ENCODE results near the gene EZH1. TPM values are rescaled to one million over a fixed set of nuclear protein-coding genes. Genes with fewer than 3 reads are reported as not detected.
"Not testable (repeated sequence)": the region's sequence is repeated elsewhere in the genome, so short reads cannot be mapped to it uniquely, and the experiment has no call there.

The EZH1 gene
- total and polyA plus RNA-seq, 4 donors: 28.7 to 53.5 (median 42.8) TPM

DNA sequence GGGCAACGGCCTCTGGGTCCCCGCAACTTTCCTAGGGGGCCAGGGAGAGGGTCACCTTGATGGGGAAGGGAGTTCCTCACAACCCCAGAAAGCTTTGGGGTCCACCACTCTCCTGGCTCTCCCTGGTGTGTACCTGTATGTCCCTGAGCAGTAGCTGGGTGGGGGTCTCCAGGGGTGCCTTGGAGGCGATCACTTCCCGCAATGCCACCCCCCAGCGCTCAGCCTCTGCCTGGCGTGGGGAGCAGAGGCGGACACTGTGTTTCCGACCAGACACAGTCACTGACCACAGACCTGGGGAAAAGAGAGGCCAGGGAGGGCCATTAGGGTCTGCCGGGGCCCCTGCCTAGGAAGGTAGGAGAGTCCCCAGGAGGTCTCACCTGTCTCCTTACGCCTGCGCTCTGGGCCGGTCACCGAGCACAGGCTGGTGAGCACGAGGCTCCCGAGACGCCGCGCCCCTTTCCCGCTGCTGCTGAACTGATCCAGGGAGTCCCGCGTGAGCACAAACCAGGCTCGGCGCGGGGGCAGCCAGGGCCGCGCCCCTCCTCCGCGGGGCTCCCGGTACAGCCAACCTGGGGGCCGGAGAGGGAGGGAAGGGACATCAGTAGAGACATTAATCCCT lies 71.5 kb downstream of the EZH1 start:
- H3K36me3 ChIP-seq (ENCODE audit: control insufficient read depth, insufficient read depth, low read length): peaks cover 54% of the 10 kb centered on the region
- H3K4me3 ChIP-seq (ENCODE audit: low read depth, low read length): no peak overlapping the region
- no peak for DNase-seq (ENCODE audit: low read depth in 4 of 6, low spot score in 6 of 6)
- no peak overlapping the region for H3K27ac ChIP-seq (ENCODE audit: low read depth, low read length)
- peaks cover 50% of the 10 kb centered on the region for H3K27me3 ChIP-seq (ENCODE audit: control insufficient read depth, insufficient read depth, low read length)
- 42% methylated on average over 29 of the region's 30 CpGs for WGBS (ENCODE audit: insufficient coverage)
- H3K9me3 ChIP-seq (ENCODE audit: control insufficient read depth, insufficient read depth, low read length): no peaks in the 10 kb centered on the region
- H3K4me1 ChIP-seq (ENCODE audit: control insufficient read depth, insufficient read depth, low read length): peaks cover 60% of the 10 kb centered on the region

DNA sequence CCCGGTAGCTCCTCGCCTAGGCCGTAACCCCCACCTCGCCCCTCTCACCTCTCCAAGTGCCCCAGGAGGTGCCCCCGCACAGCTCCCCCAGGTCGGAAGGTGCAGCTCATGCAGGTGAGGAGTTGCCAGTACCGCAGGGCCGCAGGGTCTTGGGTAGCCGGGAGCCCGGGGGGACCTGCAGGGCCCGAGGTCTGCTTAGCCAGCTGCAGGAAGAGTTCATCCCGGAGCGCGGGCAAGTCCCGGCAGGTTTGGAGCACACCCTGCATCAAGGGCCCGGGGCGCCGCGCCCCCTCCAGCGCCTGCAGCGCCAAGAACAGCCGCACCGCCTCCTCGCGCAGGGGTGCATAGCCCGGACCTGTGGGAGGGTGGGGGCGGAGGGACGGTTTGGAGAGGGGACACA lies 72.8 kb downstream of the EZH1 start:
- Histone ChIP-seq H3K36me3 (ENCODE audit: control insufficient read depth, insufficient read depth, low read length) (peaks cover 67% of the 10 kb centered on the region), H3K27me3 (ENCODE audit: control insufficient read depth, insufficient read depth, low read length) (peaks cover 50% of the 10 kb centered on the region), H3K9me3 (ENCODE audit: control insufficient read depth, insufficient read depth, low read length) (no peaks in the 10 kb centered on the region), H3K27ac (ENCODE audit: low read depth, low read length) (no peak overlapping the region), H3K4me3 (ENCODE audit: low read depth, low read length) (no peak overlapping the region), H3K4me1 (ENCODE audit: control insufficient read depth, insufficient read depth, low read length) (peaks cover 59% of the 10 kb centered on the region)
- DNase-seq (ENCODE audit: low read depth in 4 of 6, low spot score in 6 of 6): peak in 1 of 6 donors; percentile 1
- 62% methylated on average over 28 of the region's 28 CpGs for WGBS (ENCODE audit: insufficient coverage)

DNA sequence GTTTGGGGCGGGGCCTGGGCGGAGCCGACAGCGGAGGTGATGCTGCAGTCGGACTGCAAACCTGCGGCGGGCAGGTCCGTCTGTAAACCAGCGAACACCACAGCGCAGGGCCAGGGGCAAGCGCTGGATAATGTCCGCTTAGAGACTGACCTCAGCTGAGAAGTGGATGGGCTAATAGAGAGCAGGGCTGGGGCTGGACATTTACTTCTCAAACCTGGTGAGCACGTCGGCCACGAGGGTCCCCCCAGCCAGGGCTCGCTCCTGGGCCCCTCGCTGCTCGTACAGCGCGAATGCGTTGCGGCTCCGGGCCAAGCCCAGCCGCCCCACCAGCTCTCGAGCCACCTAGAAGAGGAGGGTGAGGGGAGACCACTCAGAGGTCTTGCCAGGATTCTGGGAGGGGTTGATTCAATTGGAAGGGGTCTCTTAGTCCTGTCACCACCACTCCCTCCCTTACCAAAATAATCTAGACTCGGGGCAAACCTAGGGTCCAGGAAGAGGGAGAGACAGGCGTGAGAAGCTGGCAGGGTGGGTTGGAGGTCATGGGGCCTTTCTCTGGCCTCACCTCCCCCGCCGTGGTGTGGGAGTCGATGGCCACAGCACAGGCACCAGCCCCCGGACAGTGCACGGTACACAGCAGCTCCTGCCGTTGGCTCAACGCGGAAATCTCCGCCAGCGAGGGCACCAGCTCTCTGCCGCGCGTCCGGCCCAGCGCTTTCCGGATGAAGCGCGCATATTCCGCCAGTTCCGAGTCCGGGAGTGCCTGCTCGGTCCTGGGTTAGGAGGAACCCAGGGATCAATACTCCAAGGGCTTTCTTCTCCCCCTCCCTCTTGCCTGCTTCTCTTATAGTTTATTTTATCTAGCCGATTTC lies 73.8 kb downstream of the EZH1 start:
- Histone ChIP-seq H3K27ac (ENCODE audit: low read depth, low read length) (no peak overlapping the region), H3K36me3 (ENCODE audit: control insufficient read depth, insufficient read depth, low read length) (peaks cover 76% of the 10 kb centered on the region)

DNA sequence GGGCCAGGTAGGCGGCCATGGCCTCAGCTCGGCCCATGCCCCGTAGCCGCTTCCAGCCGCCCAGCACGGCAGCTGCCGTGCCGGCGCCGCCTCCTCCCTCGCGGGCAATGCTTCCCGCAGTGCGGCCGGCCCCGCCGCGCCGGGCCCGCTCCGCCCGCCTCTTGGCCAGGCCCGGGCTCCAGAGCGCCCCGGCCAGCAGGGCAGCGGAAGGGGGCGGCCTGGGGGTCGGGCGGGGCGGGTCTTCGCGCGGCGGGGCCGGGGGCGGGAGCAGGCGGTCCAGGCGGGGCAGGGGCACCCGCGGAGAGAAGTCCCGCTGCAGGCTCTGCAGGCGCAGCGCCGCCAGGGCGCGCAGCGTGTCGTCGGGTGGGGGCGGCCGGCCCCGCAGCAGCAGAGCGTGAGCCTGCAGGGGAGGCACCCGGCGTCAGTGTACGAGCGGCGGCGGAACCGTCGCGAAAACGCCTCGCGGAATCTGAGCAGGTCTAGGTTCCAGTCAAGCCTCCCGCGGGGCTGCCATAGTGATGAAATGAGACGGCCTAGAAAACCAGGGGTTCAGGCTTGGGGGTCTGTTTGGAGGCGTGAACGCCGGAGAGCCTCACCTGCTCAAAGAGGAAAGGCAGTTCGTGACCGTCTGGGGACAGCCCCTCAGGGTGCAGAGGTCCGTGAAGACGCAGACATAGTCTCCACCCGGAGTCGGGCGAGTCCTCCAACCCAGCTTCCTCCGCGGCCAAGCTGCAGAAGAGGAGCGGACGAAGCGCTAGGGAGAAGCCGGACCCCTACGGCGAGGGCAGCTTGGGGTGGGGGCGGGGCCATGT lies 74.7 kb downstream of the EZH1 start:
- DNase-seq (ENCODE audit: low read depth in 4 of 6, low spot score in 6 of 6): peak in 1 of 6 donors; percentile 12
- no peaks in the 10 kb centered on the region for H3K9me3 ChIP-seq (ENCODE audit: control insufficient read depth, insufficient read depth, low read length)
- 30% methylated on average over 85 of the region's 87 CpGs for WGBS (ENCODE audit: insufficient coverage)
- peaks cover 43% of the 10 kb centered on the region for H3K4me1 ChIP-seq (ENCODE audit: control insufficient read depth, insufficient read depth, low read length)
- H3K4me3 ChIP-seq (ENCODE audit: low read depth, low read length): no peak overlapping the region
- H3K36me3 ChIP-seq (ENCODE audit: control insufficient read depth, insufficient read depth, low read length): peaks cover 85% of the 10 kb centered on the region
- no peak overlapping the region for H3K27ac ChIP-seq (ENCODE audit: low read depth, low read length)
- peaks cover 39% of the 10 kb centered on the region for H3K27me3 ChIP-seq (ENCODE audit: control insufficient read depth, insufficient read depth, low read length)

More for the DNA sequence above, 73.8 kb downstream of the EZH1 start:
- no peak for DNase-seq (ENCODE audit: low read depth in 4 of 6, low spot score in 6 of 6)
- WGBS (ENCODE audit: insufficient coverage): 63% methylated on average over 39 of the region's 50 CpGs
- no peaks in the 10 kb centered on the region for H3K9me3 ChIP-seq (ENCODE audit: control insufficient read depth, insufficient read depth, low read length)
- no peak overlapping the region for H3K4me3 ChIP-seq (ENCODE audit: low read depth, low read length)
- peaks cover 52% of the 10 kb centered on the region for H3K4me1 ChIP-seq (ENCODE audit: control insufficient read depth, insufficient read depth, low read length)
- peaks cover 45% of the 10 kb centered on the region for H3K27me3 ChIP-seq (ENCODE audit: control insufficient read depth, insufficient read depth, low read length)

DNA sequence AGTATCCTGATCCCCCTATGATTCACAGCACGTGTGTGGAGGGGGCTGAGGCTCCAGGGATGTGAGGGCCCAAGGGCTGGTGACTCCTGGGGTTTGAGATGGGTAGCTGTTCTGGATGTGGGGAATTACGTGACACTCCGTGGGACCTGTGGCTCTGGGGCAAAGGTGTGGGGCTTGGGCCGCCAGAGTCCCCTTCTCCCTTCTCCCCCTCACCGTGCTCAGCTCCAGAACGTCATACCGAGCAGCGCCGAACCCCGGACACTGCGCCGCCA lies 75.2 kb downstream of the EZH1 start:
- Histone ChIP-seq H3K4me3 (ENCODE audit: low read depth, low read length) (no peak overlapping the region), H3K9me3 (ENCODE audit: control insufficient read depth, insufficient read depth, low read length) (no peaks in the 10 kb centered on the region), H3K36me3 (ENCODE audit: control insufficient read depth, insufficient read depth, low read length) (peaks cover 83% of the 10 kb centered on the region), H3K27me3 (ENCODE audit: control insufficient read depth, insufficient read depth, low read length) (peaks cover 35% of the 10 kb centered on the region), H3K27ac (ENCODE audit: low read depth, low read length) (no peak overlapping the region), H3K4me1 (ENCODE audit: control insufficient read depth, insufficient read depth, low read length) (peaks cover 38% of the 10 kb centered on the region)
- DNase-seq (ENCODE audit: low read depth in 4 of 6, low spot score in 6 of 6): no peak
- WGBS (ENCODE audit: insufficient coverage): 44% methylated on average over 11 of the region's 12 CpGs

DNA sequence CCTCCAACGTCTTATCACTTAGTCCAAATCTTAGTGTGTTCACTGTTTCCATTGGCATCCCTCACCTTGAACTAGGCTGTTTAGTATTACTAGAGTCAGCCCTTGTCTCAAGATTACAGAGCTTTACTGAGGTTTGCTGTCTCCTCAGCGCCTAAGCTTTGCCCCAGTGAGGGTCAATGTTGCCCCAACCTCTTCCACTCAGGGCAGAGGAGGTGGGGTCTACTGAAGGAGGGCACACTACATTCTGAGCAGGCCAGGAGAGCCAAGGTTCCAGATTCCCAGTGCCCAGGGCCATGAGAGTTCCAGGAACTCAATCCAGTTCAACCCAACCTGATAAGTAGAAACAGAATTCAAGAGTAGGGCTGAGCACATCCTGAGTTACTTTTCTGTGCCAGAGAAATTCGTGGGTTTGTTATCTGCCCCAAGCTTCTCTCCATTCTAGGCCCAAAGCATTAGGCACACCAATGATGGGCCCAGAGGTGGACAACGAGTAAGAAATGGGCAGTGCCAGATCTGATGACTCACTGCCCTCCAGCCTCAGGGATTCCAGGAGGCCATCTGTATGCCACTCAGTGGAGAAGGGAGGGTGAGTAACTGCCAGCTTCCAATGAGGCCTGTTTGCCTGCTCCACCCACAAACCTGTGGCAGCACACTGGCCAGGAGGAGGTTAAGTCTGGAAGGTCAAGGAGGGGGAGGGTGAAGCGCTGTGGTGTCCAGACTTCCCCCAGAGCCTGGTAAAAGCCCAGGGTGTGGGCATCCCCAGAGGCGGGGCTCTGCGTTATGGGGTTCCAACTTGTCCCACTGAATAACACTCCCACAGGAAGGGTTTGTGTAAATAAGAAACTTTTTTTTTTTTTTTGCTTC lies 77.5 kb downstream of the EZH1 start:
- WGBS (ENCODE audit: insufficient coverage): 62% methylated on average over 2 of the region's 7 CpGs
- H3K27me3 ChIP-seq (ENCODE audit: control insufficient read depth, insufficient read depth, low read length): peaks cover 14% of the 10 kb centered on the region
- peaks cover 22% of the 10 kb centered on the region for H3K4me1 ChIP-seq (ENCODE audit: control insufficient read depth, insufficient read depth, low read length)
- peaks cover 81% of the 10 kb centered on the region for H3K36me3 ChIP-seq (ENCODE audit: control insufficient read depth, insufficient read depth, low read length)
- DNase-seq (ENCODE audit: low read depth in 4 of 6, low spot score in 6 of 6): no peak
- H3K4me3 ChIP-seq (ENCODE audit: low read depth, low read length): no peak overlapping the region
- no peak overlapping the region for H3K27ac ChIP-seq (ENCODE audit: low read depth, low read length)
- H3K9me3 ChIP-seq (ENCODE audit: control insufficient read depth, insufficient read depth, low read length): no peaks in the 10 kb centered on the region

DNA sequence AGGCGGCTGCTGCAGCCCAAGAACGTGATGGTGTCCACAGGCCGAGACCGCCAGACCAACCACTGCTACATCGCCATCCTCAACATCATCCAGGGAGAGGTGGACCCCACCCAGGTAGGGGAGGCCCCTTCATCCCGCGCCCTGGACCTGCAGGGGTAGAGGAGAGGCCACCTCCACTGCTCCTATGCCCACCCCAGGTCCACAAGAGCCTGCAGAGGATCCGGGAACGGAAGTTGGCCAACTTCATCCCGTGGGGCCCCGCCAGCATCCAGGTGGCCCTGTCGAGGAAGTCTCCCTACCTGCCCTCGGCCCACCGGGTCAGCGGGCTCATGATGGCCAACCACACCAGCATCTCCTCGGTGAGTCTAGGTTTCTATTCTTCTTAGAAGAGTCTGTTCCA lies 78.7 kb downstream of the EZH1 start:
- 94% methylated on average over 7 of the region's 16 CpGs for WGBS (ENCODE audit: insufficient coverage)
- H3K9me3 ChIP-seq (ENCODE audit: control insufficient read depth, insufficient read depth, low read length); H3K4me3 ChIP-seq (ENCODE audit: low read depth, low read length); H3K27ac ChIP-seq (ENCODE audit: low read depth, low read length); DNase-seq (ENCODE audit: low read depth in 4 of 6, low spot score in 6 of 6): not testable (repeated sequence)
- Histone ChIP-seq H3K36me3 (ENCODE audit: control insufficient read depth, insufficient read depth, low read length) (peaks cover 80% of the 10 kb centered on the region), H3K4me1 (ENCODE audit: control insufficient read depth, insufficient read depth, low read length) (peaks cover 14% of the 10 kb centered on the region), H3K27me3 (ENCODE audit: control insufficient read depth, insufficient read depth, low read length) (peaks cover 10% of the 10 kb centered on the region)

DNA sequence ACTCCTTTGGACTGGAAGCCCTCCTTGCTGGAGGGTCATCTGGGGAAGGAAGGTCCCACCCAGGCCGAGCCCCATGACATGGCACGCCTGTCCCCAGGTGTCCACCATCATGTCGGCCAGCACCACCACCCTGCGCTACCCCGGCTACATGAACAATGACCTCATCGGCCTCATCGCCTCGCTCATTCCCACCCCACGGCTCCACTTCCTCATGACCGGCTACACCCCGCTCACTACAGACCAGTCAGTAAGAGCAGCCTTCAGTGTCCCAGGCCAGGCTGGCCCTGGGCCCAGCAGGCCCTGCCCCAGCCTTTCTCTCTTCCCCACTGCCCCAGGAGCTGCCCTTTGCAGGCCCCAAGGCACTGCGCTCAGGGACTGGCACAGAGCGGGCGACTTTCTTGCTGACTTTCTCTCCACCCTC lies 79.2 kb downstream of the EZH1 start:
- peaks cover 9% of the 10 kb centered on the region for H3K4me1 ChIP-seq (ENCODE audit: control insufficient read depth, insufficient read depth, low read length)
- H3K9me3 ChIP-seq (ENCODE audit: control insufficient read depth, insufficient read depth, low read length): no peaks in the 10 kb centered on the region
- H3K27me3 ChIP-seq (ENCODE audit: control insufficient read depth, insufficient read depth, low read length): peaks cover 6% of the 10 kb centered on the region
- 87% methylated on average over 14 of the region's 14 CpGs for WGBS (ENCODE audit: insufficient coverage)
- H3K4me3 ChIP-seq (ENCODE audit: low read depth, low read length): no peak overlapping the region
- peaks cover 74% of the 10 kb centered on the region for H3K36me3 ChIP-seq (ENCODE audit: control insufficient read depth, insufficient read depth, low read length)
- H3K27ac ChIP-seq (ENCODE audit: low read depth, low read length): no peak overlapping the region
- DNase-seq (ENCODE audit: low read depth in 4 of 6, low spot score in 6 of 6): no peak

Data from spinal cord (tissue), 10 donors.